Glomerular visceral epithelial cell (primary cell): ENCODE data around the gene HESX1.

Source experiments
- DNase-seq: peaks from one replicate; pipeline ENCODE4 v3.0.0-alpha.2; 2016; ENCODE audit errors: extremely low spot score

Gene HESX1

DNA sequence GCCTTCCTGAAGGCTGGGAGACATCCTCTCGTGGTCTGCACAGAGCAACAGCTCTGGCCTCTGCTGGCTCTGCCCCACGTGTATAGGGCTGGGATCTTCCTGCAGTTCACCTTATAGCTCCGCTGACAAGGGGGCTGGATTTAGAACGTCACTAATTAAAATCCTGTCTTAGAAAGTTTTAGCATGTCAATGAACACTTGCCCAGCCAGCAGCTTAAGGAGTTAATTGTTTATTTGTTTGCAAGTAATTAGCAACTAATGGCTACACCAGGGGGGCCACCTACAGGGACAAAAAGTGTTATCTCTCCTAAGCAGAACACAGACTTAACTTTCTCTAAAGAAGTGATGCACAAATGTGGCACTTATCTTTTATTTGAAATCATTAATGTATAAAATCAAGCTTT, at the start of gene HESX1:
TSS of gene HESX1 (minus strand) at position 84 of the 403 bp plus-strand sequence. CDS start at position 24, 60 bp downstream.
- no peak for DNase-seq

DNA sequence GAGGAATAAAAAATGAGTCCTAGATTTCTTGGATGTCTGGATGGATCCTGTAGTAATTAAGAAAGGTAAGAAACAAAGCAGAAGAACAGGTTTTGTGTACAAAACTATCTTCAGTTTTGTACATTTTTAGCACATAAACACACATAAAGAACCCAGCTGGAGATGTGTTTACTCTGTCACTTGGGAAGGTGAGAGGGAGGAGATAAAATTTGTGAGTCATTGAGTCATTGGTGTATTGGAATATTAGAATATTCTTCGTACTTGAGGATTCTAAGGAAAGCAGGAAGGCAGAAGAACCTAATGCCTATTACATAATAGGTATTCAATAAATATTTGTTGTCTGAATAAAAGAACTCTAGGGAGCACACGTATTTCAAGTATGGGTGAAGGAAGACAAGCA, 45.2 kb upstream of the HESX1 start:
- no peak for DNase-seq

DNA sequence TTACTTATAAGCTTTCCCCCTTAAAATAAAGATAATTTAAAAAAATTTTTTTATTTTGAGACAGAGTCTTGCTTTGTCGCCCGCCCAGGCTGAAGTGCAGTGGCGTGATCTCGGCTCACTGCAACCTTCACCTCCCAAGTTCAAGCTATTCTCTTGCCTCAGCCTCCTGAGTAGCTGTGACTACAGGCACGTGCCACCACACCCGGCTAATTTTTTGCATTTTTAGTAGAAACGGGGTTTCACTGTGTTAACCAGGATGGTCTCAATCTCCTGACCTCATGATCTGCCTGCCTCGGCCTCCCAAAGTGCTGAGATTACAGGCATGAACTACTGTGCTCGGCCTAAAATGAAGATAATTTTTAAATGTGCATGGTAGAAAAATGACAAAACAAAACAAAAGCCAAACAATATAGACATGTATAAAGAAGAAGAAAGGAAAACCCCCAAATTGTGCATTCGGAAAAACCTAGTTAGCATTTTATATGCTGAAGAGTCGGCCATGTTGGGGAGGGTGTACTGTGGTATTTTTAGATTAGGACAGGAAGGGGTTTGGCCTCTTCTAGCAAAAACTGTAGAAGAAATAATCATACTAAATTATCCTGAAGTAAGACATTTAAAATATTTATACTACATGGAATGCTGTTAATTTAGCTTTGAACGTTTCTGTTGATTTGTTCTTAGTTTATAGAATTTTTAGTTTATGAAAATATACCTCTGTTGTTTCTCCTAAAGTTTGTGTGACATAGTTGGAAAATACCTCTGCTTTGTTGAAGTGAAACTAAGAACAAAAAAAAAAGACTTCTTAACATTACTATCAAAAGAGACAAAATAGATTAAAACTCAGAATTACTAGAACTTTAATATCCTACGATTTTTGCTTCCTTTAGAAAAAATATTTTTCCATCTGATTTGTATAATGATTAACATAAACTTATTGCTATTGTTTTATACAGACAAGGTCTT, 35.1 kb upstream of the HESX1 start:
- no peak for DNase-seq

DNA sequence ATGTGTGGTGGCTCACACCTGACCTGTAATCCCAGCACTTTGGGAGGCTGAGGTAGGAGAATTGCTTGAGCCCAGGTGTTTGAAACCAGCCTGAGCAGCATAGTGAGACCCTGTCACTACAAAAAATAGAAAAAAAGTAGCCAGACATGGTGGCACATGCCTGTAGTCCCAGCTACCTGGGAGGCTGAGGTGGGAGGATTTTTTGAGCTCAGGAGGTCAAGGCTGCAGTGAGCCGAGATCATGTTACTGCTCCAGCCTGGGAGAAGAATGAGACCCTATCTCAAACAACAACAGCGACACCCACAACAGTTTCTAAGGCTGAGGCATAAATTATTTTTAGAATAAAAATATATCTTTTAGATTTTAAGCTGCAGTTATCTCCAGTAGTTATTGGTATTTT, 34.0 kb upstream of the HESX1 start:
- DNase-seq, result no peak

DNA sequence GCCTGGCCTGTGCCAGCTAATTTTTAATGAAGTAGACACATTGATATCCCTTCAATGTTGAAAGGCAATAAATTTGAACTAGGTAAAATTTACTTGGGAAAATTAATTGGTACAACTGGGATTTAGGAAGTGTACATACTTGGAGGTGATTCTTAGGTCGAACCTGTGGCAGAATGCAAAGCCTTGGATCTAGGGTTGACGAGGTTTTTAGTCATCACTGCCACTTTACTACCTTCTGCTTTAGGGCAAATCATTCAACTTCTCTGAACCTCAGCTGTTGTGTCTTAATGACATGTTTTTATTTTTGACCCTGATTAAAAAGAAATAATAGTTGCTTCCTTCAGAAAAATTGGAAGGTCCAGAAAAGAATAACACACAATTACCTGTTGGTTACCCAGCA, 30.2 kb upstream of the HESX1 start:
- no peak for DNase-seq

DNA sequence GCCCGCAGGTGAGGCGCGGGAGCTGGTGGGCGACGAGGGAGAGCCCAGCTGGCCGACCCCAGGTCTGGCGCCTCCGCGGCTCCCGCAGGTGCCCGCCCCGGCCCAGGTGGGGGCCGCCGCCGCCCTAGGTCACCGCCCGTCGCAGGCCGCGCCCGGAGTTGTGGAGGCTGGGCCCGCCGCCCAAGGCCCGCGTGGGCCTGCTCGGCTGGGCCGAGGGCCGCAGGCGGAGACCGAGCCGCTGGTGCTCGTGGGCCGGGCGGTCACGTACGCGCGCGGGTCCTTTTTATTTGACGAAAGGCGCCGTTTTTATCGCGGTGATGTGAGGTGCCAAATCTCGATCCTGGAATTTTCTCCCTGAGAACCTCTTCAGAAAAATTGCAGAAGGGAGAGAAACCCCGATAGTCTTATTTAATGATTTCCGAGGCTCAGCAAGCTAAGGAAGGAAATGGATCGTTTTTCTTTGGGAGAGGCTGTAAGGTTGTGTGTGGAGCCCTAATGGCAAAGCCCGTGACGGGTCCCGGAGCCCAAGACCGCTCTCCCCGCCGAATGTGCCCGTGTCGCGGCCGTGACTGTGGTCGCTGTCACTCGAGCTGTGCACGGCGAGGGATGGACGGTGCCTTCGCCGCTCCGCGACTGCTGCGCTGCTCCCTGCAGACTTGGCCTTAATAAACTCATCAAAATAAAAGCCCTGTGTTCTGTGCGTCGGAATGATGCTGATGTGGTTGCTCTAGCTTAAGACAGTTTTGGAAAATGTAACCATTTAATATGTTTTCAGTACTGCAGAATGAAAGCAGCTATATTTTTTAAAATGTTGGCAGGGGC, 28.4 kb upstream of the HESX1 start:
- peak; percentile 28 for DNase-seq

DNA sequence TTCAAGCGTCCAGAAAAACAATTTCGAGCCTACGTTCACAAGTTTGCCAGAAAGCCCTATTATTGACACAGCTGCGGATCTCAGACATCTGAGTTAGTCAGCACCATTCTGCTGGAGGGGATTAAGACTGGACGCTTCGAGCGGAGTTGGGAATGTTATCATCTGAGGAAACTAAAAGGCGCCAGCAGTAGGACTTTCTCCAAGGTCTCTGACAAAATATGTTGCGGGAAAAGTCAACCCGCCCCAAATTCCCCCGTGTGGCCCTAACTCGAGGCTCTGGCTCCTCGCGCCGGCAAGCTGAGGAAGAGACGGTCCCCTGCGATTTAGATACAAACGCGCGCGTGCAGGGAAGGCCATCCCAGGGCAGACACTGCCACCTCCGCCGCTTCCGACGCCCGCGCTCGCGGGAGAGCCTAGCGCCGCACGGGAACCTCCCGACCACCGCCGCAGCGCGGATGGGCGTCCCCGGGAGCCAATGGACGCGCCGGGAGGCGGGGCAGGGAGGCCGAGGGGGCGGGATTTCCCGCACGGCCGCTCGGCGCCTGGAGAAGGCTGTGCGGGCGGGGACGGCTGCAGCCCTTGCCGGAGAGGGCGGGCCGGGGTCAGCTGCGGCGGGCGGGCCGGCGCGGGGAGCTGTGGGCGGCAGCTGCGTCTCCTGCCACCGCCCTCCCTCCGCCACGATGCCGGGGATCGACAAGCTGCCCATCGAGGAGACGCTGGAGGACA, 27.6 kb upstream of the HESX1 start, which contains the start of gene APPL1:
TSS of gene APPL1 (plus strand) at position 526 of the 726 bp plus-strand sequence. CDS start at position 681, 155 bp downstream.
- peak; percentile 94 for DNase-seq

DNA sequence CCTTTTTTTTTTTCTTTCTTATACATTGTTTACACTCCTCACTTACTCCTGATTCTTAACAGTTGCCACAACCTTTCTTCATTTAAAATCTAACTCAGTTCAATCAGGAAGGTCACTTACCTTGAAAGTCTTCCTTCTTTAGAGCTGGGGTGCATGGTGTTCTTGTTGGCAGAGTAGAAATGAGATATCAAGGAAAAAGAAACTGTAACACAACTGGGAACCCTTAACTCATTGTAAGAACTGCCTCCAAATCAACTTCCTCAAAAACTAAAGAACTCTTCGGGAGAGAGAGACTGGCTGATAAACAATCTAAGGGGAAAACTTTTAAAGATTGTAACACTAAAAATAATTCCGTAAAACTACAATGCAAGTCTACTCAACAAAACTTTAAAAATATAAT, 26.4 kb upstream of the HESX1 start:
- no peak for DNase-seq

DNA sequence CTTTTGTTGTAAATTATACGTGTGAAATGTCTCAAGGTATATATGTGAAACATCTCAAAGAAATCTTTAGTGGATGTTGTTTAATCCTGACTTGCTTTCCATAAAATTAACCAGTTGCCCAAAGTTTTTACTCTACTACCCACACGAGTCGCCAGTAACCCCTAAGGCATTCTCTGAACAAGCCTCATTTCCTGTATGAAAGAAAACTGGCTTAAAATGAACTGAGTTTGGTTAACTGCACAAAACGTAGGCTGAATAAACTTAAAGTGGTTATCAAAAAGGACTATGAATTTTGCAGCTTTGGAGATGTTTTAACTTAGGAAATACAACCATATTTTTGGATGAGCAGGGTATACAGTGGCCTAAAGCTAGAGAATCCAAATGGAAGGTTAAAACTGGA, 25.1 kb upstream of the HESX1 start:
- no peak for DNase-seq

DNA sequence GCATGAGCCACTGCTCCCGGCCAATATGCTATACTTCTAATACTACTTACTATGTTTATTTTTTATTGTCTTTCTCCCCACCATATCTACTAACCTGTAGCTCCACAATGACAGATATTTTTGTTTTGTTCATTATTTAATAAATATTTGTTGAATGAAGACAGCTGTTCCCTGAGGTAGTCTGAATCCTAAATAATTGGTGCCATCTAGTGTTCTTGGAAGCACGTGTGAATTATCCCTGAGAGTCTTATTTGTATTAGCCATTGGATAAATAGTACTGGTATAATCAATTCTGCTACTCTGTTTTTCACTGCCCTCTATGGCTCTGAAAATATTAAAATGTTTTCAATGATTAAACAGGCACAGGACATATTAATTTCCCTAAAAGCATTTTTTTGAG, 22.1 kb upstream of the HESX1 start:
- no peak for DNase-seq

DNA sequence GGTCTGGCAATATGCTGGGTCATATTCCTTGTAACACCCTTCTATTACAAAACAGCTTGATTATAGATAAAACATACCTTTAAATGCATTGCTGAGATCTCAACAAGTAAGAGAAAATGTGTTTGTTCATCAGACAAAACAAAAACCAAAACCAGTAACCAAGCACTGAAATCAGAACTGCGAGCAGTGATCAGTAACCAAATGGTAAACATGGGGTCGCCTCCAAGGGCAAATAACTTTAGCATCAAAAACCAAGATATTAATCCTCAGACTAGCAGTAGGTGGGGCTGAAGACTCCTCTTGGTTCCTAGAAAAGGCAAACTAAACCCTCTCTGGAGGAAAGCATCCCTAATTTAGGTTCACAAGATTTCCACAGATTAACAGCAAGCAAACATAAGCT, 6.6 kb upstream of the HESX1 start:
- no peak for DNase-seq

DNA sequence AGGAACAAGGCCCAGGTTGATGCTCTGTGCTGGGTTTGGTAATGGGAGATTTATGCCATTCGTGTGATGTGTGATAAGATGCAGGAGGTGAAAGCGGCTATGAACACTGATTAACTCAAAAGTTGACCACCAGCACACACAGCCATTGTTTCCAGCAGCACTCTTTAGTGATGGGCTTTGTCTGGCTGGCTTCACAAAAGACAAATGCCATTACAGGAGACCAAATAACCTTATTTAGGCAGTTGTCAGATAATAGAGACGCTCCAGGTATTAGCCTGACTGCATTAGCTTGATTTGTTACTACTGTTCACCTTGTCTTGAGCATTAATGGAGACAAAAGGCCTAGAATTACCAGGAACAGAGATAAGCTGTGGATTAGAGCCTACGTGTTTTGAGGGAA, 5.1 kb downstream of the HESX1 start:
- no peak for DNase-seq

DNA sequence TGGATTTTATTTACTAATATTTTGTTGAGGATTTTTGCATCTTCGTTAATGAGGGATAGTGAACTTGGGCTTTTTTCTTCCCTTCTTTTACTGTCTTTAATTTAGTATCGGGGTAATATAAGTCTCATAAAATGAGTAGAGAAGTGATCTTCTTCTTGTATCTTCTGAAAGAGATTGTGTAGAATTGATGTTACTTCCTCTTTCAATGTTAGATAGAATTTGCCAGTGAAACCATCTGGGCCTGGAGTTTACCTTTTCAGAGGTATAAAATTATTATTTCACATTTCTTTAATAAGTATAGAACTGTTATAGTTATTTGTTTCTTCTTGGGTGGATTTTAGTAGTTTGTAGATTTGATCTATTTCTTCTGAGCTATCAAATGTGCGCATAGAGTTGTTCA, 7.8 kb downstream of the HESX1 start:
- no peak for DNase-seq

DNA sequence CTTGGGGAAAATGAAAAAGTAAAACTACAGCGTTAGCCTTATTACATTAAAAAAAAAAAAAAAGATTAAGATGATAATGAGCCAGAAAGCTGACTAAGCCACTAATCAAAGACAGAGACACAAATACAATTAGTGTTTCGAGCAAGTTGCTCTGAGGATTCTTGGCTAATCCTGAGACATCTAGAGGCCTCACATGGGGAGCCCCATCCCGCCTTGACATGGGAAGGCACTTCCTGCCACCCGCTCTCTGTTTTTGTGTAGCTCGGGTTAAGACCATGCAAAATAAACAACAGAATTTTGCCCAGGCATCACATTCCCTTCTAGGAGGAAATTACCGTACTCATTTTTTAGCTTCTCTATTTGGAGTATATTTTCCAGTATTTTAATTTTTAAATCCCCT, 15.3 kb downstream of the HESX1 start:
- DNase-seq, result no peak

DNA sequence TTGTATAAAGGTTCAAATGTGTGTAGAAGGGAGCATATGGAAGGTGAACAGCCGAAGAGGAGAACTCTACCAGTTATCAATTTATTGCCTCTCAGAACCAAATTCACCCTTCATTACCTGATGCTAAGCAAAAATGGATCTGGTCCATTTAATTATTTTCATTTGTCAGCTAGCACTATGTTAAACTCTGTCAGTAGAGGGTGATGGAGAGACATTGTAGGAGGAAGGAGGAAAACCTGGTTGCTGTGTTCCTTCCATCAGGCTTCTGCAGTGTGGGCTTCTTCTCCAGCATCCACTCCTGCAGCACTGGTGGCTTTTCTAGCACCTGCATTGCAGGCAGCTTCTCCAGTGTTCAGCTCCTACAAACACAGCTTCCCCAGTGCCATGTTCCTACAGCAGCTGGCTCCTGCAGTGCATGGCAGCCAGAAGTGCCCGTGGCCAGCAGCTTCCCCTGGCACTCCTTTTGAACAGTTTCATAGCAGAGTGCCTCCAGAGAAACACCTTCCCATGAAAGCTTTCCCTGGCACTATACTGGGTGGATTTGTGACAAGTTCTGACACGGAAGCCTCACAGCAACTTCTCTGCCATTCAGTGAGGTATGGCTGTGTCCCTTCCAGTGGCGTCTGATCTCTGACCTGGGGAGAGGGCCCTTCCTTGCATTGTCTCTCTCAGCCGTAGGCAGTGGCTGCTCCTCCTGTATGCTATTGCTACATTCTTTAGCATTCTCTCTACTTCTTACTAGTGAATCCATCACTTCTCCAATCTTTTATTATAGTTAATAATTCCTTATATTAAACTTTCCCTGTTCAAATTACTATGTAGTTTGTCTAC, 20.0 kb downstream of the HESX1 start:
- DNase-seq, result peak; percentile 33

DNA sequence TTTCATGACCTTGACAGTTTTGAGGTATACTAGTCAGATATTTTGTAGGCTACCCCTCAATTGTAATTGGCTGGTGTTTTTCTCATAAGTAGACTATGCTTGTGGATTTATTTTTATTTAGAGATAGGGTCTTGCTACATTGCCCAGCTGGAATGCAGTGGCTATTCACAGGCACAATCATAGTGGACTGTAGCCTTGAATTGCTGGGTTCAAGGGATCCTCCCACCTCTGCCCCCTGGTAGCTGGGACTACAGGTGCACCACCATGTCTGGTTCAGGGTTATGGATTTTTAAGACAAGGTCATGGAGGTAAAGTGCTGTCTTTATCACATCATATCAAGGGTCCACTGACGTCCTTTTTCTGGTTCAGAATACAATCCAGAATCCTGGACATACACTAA, 23.7 kb downstream of the HESX1 start:
- no peak for DNase-seq

DNA sequence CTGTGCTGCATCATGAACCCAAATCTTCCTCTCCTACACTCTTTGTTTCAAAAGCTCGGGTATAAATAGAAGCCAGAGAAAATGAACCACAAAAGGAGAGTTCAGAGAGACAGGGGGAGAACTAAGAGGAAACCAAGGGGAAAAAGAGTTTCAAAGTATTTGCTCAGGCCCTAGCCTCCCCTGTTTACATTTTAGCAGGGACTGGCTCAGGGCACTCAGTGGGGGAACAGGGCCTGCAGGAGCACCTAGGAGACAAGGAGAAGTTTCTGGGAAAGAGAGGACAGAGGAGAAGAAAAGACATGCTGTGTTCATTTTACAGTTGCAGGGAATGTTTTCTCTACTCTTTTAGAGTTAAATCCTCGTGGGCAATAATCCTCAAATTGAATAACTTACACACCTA, 26.1 kb downstream of the HESX1 start:
- no peak for DNase-seq

DNA sequence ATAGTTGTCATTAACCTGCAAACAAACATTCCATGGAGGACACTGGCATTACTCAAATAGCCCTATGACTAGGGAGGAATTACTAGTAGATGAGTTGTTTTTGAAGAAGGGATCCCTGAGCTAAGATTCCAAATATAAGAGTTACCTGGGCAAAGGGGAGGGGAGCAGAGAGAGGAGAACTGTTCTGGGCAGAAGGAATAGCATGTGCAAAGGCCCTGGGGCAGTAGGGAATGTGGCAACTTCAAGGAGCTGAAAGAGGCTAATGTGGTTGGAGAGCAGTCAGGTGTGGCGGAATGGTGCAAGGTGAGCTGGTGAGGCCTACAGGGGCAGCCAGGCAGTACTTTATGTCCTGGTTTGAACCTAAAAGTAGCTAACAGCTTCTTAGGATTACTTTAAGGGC, 28.8 kb downstream of the HESX1 start:
- DNase-seq, result no peak

DNA sequence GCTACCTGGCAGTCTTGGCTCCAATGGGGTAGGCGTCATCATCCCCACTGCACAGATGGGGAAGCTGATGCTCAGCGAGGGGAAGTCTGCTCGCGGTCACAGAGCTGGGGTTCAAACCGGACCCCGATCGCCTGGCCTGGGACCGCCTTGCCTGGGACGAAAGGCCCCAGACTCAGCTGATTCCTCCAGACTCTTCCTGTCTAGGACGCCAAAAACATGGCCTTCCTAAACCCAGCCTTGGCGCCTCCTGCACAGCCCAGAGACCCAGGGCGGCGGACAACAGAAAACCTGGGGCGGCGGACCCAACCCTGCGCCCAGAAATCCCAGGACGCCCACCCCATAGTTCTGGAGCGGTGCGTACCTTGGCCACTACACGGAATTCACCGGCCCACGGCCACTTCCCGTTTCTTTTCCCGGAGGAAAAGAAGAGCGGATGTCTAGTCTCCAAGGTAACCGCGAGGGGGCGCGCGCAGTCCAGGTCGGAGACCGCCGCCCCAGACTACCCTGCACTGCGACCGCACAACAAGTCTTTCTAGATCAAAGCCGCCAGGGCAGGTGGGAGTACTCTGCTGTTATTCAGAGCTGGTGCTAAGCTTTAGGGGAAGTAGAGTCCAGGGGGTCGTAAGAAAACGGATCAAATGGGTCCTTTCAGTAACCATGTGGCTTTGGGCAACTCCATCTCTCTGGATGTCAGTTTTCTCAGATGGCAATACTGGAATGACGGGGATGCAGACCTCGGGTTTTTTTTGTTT, 29.7 kb downstream of the HESX1 start:
- DNase-seq, result peak; percentile 75

DNA sequence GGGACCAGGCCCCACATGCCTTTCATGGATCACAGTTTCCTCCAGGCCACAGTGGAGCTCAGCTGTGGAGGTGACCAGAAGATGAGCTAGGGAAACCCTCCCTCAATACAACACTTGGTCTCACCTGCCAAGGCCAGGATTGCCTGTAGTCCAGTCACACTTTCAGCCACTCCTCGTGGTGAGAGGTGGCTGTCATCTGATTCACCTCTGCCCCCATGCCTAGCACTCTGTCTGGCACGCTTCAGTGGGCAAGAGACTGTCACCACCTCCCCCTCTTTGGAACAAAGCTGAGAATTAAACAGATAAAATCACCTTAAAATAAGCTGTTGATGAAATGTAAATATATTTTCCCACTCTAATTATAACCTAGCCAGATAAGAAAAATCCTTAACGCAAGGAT, 30.7 kb downstream of the HESX1 start:
- DNase-seq, result no peak
